ENCODE data around the gene LGR5.
"Not testable (repeated sequence)": the region's sequence is repeated elsewhere in the genome, so short reads cannot be mapped to it uniquely, and the experiment has no call there.

The LGR5 gene

GRCh38 chr12:71475280-71475679 is 35.7 kb downstream of the LGR5 start:
- DNase-seq, result no peak

GRCh38 chr12:71476513-71476912 is 36.9 kb downstream of the LGR5 start:
- DNase-seq, result no peak

- DNase-seq, result peak in 1 of 2 experiments; percentile 12
Observed at GRCh38 chr12:71477609-71478008, 38.0 kb downstream of the LGR5 start.

GRCh38 chr12:71478270-71478669 is 38.7 kb downstream of the LGR5 start:
- DNase-seq, result no peak

DNA sequence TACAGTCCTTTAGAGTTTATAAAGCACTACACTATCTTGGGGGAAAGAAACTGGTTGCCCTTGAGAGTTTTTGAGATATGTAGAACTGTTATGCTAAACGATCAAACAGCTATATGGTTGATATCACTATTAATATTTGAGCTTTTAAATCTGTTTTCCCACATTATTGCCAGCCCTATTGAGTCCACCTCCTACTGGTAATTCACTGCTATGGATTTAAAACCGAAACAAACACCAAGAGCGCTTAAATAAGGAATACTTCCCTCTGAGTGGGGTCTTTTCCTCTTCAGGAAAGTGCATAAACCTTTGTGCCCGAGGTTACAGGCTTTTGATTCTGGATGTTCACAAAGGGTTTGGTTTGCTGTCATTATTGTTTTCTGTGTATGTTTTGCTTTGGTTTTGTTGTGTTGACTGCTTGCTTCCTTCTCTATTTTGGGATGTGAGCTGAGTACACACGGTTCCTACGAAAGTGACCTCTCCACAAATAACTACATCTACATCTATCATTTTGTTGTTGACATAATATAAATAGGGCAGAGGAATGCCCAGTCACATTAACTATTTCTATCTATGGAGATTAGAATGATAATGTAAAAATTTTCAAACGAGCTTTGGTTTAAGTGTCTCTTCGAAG is 44.8 kb downstream of the LGR5 start:
- DNase-seq, result no peak

DNA sequence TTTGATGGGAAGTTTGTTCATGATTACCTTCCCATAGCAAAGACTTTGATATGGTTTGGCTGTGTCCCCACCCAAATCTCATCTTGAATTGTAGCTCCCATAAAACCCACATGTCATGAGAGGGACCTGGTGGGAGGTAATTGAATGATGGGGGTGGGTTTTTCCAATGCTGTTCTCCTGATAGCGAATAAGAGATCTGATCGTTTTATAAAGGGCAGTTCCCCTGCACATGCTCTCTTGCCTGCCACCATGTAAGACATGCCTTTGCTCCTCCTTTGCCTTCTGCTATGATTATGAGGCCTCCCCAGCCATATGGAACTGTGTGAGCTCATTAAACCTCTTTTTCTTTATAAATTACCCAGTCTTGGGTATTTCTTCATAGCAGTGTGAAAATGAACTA is 51.2 kb downstream of the LGR5 start:
- not testable (repeated sequence) for DNase-seq

- no peak for DNase-seq
Observed at GRCh38 chr12:71492604-71493003, 53.0 kb downstream of the LGR5 start.

- DNase-seq, result no peak
Observed at GRCh38 chr12:71499834-71500233, 60.2 kb downstream of the LGR5 start.

- no peak for DNase-seq
Observed at GRCh38 chr12:71503579-71504391, 64.2 kb downstream of the LGR5 start.

DNA sequence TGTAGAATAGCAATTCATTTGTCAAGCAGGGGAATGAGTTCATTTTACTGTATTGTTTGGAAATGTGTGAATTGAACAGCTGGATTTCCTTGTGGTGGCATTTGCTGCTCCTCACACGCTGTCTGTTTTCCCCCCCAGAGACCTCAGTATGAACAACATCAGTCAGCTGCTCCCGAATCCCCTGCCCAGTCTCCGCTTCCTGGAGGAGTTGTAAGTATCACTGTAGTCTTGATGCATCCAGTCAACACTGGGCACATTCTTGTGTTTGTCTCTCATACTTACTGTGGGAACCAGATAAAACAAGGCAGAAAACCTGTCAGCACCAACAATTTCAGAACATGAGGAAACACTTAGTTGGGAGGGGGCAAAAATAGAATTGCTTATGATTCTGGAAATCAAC is 64.9 kb downstream of the LGR5 start:
- no peak for DNase-seq

DNA sequence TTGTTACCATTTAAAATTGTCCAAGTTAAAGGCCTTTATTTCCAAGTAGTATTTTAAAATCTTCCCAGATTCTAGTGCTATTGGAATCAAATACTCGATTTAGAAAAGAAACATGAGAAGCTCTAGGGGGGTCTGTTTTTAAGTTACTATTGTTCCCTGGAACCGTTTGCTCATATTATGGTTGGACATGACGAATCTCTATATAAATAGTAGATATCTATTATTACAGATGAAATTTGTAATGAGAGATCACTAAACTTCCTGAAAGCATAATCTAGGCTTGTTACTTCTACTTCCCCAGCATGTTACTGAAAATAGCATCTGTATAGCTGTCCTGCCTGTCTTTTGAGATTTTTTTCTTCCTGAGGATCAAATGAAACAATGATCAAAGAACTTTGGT is 70.1 kb downstream of the LGR5 start:
- no peak for DNase-seq

- no peak for DNase-seq
Observed at GRCh38 chr12:71517145-71517846, 77.7 kb downstream of the LGR5 start.

- no peak for DNase-seq
Observed at GRCh38 chr12:71521125-71521524, 81.5 kb downstream of the LGR5 start.

- DNase-seq, result no peak
Observed at GRCh38 chr12:71524626-71525025, 85.0 kb downstream of the LGR5 start.

- no peak for DNase-seq
Observed at GRCh38 chr12:71533703-71534102, 94.1 kb downstream of the LGR5 start.

GRCh38 chr12:71536279-71536938 is 96.8 kb downstream of the LGR5 start:
- DNase-seq, result no peak

- no peak for DNase-seq
Observed at GRCh38 chr12:71536939-71537622, 97.5 kb downstream of the LGR5 start.

- DNase-seq, result no peak
Observed at GRCh38 chr12:71538807-71539206, 99.2 kb downstream of the LGR5 start.

- DNase-seq, result no peak
Observed at GRCh38 chr12:71541583-71541982, 102.0 kb downstream of the LGR5 start.

GRCh38 chr12:71546322-71546861 is 106.8 kb downstream of the LGR5 start:
- DNase-seq, result no peak

DNA sequence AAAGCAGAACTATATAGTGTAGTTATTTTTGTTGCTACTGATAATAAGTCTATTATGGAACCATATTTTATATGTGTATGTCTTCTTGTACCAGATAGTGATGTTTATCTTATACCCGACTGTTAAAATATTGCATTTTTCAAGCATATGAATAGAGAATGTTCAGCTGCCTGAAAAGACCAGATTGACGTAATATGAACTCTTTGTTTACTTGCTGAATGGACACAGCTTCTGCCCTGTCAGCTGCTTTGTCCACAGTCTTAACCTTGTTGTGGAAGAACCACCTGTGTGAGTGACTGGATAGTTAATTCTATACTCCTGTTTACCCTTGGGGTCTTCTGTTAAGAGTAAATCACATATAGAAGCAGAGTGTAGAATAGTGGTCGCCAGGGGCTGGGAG is 109.3 kb downstream of the LGR5 start:
- DNase-seq, result peak; percentile 57 to 66

- DNase-seq, result peak in 1 of 2 experiments; percentile 8
Observed at GRCh38 chr12:71551529-71551928, 111.9 kb downstream of the LGR5 start.

Measured in SHP77 (cell line).